OCI-M1 (cell line): ENCODE measurements around the gene CORO2A.

Experiments used
- DNase-seq: peaks from one replicate; lab custom pipeline; 2025; lab: John Stamatoyannopoulos, UW

CORO2A gene

GRCh38 chr9:98190757-98191105 is 1.7 kb downstream of the CORO2A start:
- no peak for DNase-seq

GRCh38 chr9:98189412-98189811 is 3.0 kb downstream of the CORO2A start:
- no peak for DNase-seq

- no peak for DNase-seq
These were observed 4.5 kb downstream of the CORO2A start for GRCh38 chr9:98187926-98188325.

- DNase-seq = no peak
These were observed 6.2 kb downstream of the CORO2A start for GRCh38 chr9:98186236-98186635.

- DNase-seq = no peak
These were observed 6.7 kb downstream of the CORO2A start for GRCh38 chr9:98185611-98186171.

GRCh38 chr9:98185021-98185567 is 7.3 kb downstream of the CORO2A start:
- DNase-seq = no peak

GRCh38 chr9:98184326-98184725 is 8.1 kb downstream of the CORO2A start:
- no peak for DNase-seq

GRCh38 chr9:98182889-98183599 is 9.4 kb downstream of the CORO2A start:
- peak; percentile 77 for DNase-seq

- peak; percentile 95 for DNase-seq
These were observed 10.2 kb downstream of the CORO2A start for GRCh38 chr9:98182069-98182820.

- DNase-seq = no peak
These were observed 10.7 kb downstream of the CORO2A start for GRCh38 chr9:98181746-98182068.

GRCh38 chr9:98180996-98181395 is 11.4 kb downstream of the CORO2A start:
- no peak for DNase-seq

- DNase-seq = no peak
These were observed 13.3 kb downstream of the CORO2A start for GRCh38 chr9:98178874-98179850.

GRCh38 chr9:98176391-98177259 is 15.8 kb downstream of the CORO2A start:
- DNase-seq = no peak

GRCh38 chr9:98175762-98176161 is 16.7 kb downstream of the CORO2A start:
- DNase-seq = no peak

GRCh38 chr9:98175028-98175569 is 17.3 kb downstream of the CORO2A start:
- no peak for DNase-seq

GRCh38 chr9:98174502-98174918 is 17.9 kb downstream of the CORO2A start:
- peak; percentile 84 for DNase-seq

- no peak for DNase-seq
These were observed 19.3 kb downstream of the CORO2A start for GRCh38 chr9:98173181-98173580.

- no peak for DNase-seq
These were observed 19.8 kb downstream of the CORO2A start for GRCh38 chr9:98172604-98173003.

- DNase-seq = no peak
These were observed 21.1 kb downstream of the CORO2A start for GRCh38 chr9:98171176-98171925.

GRCh38 chr9:98168941-98169488 is 23.4 kb downstream of the CORO2A start:
- peak; percentile 43 for DNase-seq
